HG03432 (cell line): ENCODE data around the gene TCF4.
"Not testable (repeated sequence)": the region's sequence is repeated elsewhere in the genome, so short reads cannot be mapped to it uniquely, and the experiment has no call there.

Experiments
- ATAC-seq: cut with Tn5 transposase; IDR thresholded peaks from one replicate; pipeline ENCODE4 v1.9.1; 2021; ENCODE audit warnings: mild to moderate bottlenecking, moderate library complexity; ENCODE audit not compliant: unreplicated experiment

TCF4 gene

DNA sequence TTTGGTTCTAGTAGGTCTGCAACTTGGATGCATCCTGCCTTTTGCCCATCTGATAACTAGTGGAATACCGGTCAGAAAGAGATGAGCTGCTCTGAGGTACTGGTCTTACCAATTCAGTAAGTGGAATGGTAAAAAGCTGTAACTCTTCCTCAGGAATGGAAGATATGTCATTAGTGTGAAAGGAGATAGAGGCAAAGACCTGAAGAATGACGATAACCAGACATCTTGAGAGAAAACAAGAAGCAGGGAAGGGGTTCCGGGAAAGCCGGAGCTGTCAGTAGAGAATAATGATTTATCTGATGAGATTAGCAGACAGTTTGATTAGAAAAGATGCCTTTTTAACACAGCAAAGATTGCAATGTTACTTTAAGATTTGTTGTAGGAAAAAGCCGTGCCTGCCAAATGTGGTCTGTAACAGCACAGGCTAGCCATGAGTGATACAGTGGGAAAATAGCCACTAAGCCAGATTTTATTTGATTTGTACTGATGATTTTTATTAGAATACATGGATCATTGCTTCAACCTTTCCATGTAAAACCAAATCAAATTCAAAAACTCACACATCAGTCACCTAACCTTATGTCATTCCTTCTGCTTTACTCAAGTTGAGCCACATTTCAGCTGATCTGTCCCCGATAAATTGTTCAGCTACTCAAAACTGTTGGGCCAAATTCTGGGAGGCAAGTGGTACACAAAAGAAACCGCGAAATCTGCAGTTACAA is 110.0 kb downstream of the TCF4 start:
- peak; percentile 31 for ATAC-seq

DNA sequence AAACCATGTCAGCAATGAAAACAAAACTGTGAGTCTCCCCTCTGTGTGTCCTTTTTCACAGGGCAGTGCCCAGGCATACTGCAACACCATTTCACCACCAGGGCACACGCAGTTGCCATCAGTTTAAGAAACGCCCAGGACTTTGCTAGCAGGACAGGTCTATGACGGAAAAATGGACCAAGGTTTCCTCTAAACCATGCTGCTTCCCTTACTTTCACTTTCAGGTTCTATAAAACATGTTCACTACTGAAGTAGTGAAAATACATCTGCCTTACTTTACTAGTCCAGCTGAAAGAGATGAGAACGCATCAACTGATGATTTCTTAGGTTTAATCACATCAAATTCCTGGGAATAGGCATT is 110.5 kb downstream of the TCF4 start:
- ATAC-seq, result peak; percentile 91

DNA sequence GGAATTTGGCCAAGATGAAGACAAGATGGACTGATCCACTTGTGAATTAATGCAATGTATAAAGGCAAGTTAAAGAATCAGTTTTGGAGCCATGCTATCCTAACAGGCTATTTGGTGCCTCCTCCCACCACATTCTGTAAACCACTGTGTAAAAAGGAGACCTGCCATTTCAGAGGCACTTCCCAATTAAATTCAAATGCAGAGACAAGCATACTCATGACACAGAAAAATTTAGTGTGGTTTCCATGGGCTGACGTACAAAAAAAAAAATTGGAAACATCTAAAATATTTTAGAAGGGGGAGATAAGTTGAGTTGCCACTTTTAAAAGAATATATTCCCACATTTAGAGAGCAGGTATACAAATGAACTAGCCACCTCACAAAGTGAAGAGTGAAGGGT is 112.1 kb downstream of the TCF4 start:
- ATAC-seq, result no peak

DNA sequence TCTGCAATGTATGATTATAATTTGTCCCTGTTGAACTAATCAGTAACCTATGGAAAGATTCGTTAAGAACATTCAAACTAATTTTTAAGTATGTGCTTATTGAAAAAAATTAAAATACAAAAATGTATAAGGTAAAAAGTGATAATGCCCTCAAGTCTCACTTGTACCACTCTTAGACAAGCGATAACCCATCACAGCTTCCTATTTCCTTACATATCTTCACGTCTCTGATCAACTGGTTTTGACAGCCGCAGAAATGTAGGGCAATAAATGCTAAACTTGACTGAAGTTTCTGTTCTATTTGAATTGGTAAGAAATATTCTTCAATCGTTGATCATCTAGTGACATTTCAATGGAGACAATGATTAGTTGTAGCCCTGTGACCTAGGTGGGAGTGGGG is 112.5 kb downstream of the TCF4 start:
- no peak for ATAC-seq

DNA sequence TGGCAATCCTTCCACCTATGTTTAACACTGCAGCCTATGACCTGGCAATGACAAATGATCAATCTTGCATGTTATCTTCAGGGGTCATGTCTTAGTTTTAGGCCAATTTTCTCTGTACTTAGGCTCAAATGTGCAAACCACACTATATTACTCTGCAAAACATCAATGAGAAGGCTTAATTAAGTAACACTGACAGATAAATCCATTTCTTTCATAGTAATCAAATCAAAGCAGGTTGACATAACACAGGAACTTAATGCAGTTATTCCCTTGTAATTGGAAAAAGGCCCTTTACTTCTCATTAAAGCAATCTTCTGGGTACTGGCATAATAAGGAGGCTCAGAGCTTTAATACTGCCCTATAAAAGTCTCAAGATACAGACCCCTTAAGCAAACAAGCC is 114.4 kb downstream of the TCF4 start:
- ATAC-seq, result no peak

DNA sequence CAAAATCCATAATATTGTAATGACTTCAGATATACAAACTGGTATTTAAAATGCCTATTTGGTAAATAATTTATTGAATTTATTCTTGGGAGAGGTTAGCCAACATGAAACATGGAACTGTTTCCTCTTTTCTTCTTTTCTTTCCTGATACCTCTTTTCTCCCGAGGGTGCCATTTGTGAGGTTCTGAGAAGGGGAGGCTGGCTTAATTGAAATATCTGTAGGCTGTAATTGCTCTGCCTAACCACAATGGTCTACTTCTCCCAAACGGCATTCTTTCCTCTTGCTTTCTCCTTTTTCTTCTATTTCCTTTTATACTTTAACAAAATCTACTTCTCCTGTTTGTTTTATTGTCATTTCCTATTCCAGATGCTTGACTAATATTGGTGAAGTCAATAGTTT is 114.9 kb downstream of the TCF4 start:
- no peak for ATAC-seq

DNA sequence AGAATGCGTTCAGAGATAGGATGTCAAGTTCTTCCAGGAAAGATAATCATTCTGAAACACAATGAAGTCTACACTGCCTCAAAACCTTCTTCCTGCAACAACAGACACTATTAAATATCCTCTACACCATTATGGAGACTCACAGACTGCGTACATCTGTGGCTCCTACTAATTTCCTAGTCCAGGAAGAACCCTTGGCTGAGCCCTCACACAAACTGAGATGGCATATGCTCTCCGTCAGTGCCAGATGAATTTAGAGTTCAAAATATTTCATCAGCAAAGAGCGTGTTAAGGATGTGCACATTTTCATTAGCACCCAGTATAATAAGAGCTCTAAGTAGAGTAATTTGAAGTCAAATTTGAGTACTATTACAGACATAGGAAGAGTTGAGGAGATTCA is 117.2 kb downstream of the TCF4 start:
- no peak for ATAC-seq

DNA sequence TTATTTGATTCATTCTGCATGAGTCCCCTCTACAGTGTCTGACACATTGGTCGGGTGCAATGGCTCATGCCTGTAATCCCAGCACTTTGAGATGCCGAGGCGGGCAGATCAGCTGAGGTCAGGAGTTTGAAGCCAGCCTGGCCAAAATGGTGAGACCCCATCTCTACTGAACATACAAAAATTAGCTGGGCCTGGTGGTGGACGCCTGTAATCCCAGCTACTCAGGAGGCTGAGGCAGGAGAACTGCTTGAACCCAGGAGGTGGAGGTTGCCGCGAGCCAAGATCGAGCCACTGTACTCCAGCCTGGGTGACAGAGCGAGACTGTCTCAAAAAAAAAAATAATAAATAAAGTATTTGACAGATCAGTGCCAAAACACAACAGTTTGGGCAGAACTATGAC is 118.9 kb downstream of the TCF4 start:
- ATAC-seq, result not testable (repeated sequence)

DNA sequence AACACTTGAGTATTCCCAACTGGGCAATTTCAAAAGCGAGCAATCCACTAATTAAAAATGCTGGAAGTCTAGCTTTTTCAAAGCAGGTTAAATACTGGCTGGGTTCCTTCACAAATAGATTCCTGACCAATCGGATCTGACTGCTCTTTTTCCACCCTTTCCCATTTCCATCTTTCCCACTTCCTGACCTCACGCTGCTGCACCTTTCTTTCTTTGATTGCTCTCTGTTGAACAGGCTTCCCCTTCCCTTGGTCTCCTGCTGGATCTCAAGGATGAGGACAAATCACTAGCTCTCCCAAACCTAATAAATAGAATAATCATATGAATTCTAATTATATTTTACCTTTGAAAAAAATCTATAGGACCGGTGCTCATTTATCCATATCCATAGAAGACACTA is 121.2 kb downstream of the TCF4 start:
- no peak for ATAC-seq

DNA sequence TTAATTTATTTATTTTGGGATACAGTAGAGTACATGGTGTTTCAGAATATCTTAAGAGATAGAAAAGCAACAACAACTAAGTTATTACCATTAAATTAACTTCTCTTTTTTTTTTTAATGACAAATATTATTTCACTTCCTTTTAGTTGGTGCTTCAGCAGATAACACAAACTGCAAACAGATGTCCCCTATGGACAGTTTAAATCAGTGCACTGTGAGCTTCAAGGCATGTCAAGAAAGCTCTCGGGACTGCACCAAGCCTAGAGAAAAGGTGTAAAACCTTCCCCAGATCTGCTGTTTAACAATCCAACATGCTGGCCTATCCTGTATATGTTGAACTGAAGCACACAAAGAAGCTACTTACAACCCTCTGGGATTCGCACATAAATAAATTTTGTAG is 122.7 kb downstream of the TCF4 start:
- ATAC-seq, result no peak

DNA sequence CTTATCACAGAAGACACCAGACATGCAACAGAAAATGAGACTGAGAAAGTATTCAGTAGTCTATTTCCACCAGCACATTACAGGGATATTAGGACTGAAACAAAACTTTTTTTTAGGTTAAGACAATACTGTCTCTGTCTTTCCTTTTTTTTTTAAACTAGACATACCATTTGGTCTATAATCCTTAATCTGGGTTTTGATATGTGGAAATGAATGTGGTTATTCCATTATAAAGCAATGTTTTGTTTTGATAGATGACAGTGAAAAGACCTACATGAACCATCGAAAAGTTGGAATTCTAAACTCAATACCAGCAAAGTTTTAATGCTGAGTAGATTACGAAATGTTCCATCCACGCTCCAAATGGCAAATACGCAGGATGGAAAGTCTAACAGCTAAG is 123.4 kb downstream of the TCF4 start:
- no peak for ATAC-seq

DNA sequence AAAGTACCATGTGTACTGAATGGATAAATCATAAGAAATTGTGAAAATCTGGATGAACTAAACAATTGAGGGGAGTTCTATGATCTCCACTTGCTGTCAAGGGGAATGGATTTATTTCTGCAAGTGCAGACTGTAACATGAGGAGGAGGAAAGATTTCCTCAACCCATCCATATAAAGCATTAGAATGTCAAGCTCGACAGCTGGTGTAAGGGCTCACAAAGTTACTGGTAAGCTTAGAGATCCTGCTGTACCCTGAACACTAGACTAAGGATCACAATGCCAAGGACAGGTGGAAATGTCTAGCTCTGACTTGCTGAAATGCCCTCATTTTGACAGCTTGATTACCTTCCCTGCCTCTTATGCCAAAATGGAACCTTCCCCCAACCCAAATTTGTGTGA is 125.3 kb downstream of the TCF4 start:
- no peak for ATAC-seq

DNA sequence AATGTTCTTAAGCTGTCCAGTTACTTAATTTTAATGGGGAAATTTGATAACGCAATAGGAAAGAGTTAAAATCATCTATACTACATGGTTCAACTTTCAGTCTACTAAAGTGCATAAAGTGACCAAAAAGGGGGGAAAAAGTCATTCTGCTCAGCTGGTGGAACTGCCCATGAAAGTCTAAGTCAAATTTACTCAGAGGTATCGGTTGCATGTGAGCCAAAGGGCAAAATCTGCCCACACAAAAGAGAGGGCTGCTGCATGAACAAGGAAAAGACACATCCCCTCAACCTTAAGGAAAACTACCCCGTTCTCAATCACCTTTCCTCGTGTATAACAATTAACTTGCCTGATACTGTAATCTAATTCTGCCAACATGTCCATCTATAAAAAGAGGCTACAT is 126.1 kb downstream of the TCF4 start:
- no peak for ATAC-seq

DNA sequence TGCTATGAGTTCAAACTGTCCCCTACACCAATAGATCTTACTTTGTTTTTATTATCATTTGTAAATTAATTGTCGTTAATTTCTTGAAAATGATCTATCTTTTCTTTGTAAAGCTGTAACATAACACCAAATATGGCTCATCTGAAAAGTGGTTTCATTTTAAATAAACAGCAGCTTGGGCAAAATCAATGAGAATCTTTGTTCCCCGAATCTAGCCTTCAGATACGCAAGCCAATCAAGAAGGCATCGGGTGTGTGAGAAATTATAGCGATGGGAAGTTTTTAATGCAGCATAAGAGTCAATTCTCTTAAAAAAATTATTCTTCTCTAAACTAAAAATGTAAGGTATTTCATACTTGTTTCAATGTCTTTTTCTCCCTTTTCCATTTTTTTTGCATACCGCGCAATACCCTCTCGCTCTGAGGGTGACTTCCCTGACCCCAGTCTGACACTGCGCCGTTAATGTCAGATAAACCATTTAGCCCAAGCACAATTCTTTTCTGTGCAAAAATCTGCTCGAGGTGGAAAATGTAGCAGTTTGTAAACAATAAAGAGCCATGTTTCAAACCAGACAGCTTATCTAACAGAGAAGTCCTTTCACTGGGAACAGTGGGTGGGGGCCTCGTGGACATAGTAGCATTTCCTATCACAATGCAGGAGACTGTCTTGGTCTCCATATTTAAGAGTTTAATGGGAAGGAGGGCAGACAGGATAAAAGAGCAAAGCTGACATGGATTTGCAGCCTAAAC is 129.4 kb downstream of the TCF4 start:
- ATAC-seq, result no peak

DNA sequence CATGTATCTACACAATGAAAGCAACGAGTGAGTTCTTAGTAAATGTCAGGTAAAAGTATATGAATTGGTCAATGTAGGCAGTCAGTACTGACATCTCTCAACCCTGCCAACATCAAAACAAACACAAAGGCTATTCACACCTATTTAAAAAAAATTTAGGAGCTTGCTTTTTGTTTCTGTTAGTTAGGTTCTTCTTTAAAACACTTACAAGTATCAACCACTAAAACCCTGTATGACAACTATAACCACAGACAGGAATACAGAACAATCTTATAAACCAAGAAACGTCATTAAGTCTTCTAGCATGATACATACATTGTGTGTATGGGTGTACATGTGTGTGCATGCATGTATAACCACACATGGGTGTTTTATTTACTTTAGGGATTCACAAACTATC is 131.0 kb downstream of the TCF4 start:
- ATAC-seq, result no peak

DNA sequence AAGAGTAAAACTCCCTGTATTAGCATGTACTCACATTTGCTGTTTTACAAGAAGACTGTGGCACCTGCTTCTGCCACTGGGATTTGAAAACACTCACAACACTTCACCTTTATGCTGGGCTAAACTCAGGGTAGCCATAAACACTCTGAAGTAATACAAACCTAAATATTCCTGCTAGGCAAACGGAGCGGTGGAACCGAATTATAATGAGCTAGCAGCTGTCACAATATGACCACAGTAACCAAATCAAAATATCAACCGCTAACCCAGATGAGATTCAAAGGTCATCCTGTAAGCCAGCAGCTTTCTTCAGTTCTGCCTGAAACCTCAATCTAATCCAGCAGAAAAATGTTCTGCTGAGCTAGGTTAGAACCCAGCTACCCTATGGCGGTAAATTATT is 132.1 kb downstream of the TCF4 start:
- no peak for ATAC-seq

DNA sequence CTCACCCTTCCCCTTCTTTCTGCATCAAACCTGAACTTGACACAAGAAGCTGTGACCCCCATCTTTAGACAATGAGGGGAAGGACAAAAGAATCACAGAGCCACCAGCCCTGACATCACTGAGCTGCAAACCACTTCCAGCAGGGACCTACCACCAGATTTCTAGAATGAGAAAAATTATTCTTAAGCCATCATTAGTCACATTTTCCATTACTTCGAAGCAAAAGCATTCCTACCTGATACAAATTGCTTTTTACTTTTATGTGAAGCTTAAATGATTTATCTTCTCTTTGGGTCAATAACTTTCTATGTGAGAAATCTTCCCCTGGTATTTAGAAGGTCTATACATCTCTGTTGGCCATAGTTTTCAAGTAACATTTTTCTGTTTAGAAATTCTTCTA is 134.8 kb downstream of the TCF4 start:
- no peak for ATAC-seq

DNA sequence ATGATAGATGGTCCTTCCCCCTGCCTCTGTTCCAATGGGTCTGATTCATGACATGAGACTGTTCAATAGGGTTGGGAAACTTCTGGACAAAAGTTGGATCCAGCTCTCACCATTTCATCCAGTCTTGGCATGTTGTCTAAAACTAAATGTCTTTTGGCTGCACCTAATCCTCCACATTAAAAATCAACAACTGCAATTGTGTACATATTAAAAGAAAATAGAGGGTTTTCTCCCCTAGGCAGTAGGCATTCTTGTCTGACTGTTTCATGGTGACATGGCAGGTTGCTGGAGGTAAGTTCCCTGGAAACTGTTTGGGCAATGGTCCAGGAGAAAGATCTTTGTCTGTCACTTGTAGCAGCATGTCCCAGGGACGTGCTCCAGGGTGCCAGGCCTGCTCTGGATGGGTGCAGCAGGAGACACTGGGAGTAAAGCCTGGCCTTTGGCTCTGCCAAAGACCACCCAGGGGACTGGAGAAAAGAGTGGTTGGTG is 135.8 kb downstream of the TCF4 start:
- no peak for ATAC-seq

DNA sequence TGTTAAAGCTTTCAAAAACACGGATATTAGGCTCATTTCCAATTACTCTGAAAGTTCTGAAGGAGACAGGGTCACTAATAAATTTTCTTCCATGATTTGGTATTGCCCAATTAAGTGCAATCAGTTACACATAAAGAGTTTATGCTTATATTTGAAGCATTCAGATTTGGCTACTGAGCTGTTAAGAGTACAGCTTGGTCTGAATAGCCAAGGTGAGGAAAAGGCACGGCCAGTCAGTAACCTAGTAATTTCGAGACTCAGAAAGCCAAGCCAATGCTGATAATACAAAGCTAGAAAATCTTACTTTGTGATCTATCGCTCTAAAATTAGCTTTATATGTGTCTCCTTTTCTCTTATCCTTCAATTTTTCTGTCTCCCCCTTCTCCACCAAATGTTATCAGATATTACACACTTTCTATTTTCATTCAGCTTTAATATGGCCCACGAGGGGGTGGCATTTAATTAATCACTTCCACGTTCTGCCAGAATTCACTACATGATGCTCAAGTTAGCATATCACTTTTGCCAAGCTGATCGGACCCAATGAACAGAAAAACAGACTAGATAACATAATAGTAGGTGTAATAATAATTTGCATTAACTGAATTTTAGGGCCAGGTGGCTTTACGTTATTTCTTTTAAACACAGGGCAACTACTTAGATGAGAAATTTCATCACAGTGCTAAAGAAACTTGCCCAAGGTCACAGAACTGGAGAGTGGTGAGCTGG is 138.4 kb downstream of the TCF4 start:
- no peak for ATAC-seq

DNA sequence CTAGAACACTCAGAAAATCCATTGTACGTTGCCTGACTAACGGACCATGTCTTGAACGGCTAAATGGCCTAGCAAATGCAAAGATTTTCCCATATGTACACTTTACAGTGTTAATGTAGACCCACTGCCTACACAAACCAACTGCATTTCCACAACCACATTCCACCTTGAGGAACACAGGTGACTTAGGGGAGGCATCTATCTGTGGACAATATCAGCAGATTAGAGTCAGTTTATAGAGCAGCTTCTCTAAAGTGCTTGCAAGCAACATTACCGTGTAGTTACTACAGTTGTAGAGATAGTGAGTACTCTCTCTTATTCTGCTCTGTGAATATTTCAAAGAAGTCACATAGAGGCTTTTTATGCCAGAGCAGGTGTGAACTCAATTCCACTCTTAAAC is 139.6 kb downstream of the TCF4 start:
- ATAC-seq, result no peak

DNA sequence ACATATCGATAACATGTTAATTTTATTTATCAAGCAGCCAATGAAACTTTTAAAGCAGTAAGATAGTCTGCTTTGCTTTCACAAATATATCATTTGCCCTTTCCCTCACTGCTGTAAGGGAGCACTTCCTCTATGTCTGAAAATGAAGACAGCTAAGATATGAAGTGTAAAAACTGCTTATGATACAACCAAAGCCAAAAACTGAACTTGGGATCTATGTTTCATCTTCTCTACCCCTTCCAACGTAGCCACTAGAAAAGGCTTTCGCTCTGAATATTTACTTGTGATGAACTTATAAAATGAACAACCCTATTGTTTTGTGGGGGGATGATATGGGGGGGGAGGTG is 140.3 kb downstream of the TCF4 start:
- ATAC-seq, result no peak
